GM12865 (cell line): ENCODE measurements around the gene LARP4B.

Experiments used
- DNase-seq: peaks from one replicate; pipeline ENCODE4 v3.0.0; 2010; ENCODE audit warnings: low read depth
- H3K4me3 ChIP-seq: 2 replicates; pipeline ENCODE4 v1.5.1; 2011; ENCODE audit warnings: mild to moderate bottlenecking, low read depth, low read length, control low read depth
- CTCF ChIP-seq: IDR thresholded peaks from 2 replicates; pipeline ENCODE4 v1.5.1; 2011; ENCODE audit warnings: low read length, control low read depth, low read depth, inconsistent platforms; ENCODE audit not compliant: insufficient read depth; ENCODE audit errors: missing control alignments

The LARP4B gene

GRCh38 chr10:926075-926698, 5.3 kb downstream of the LARP4B start:
- no peak for TF ChIP-seq CTCF
- no peak overlapping the region for H3K4me3 ChIP-seq
- DNase-seq, result no peak

GRCh38 chr10:924524-924859, 7.0 kb downstream of the LARP4B start:
- DNase-seq, result no peak
- no peak overlapping the region for H3K4me3 ChIP-seq
- no peak for TF ChIP-seq CTCF

GRCh38 chr10:923844-924523, 7.5 kb downstream of the LARP4B start:
- no peak for DNase-seq
- no peak overlapping the region for H3K4me3 ChIP-seq
- TF ChIP-seq CTCF, result no peak

- no peak for DNase-seq
- no peak overlapping the region for H3K4me3 ChIP-seq
- no peak for TF ChIP-seq CTCF
Measured at GRCh38 chr10:921471-922414, 9.8 kb downstream of the LARP4B start.

GRCh38 chr10:920450-920849, 11.1 kb downstream of the LARP4B start:
- no peak for DNase-seq
- TF ChIP-seq CTCF, result no peak
- no peak overlapping the region for H3K4me3 ChIP-seq

- TF ChIP-seq CTCF, result no peak
- no peak overlapping the region for H3K4me3 ChIP-seq
Measured at GRCh38 chr10:919481-919880, 12.0 kb downstream of the LARP4B start.

More at GRCh38 chr10:919481-919880, 12.0 kb downstream of the LARP4B start:
- DNase-seq, result no peak
